ENCODE measurements around the gene PDIK1L.

PDIK1L gene

GRCh38 chr1:26110731-26111529, 694 bp upstream of the PDIK1L start:
- peak; percentile 73 to 80 for DNase-seq (ENCODE audit: low read depth in 1 of 2, low spot score in 1 of 2)

GRCh38 chr1:26112407-26112775, 767 bp downstream of the PDIK1L start:
- H3K27ac ChIP-seq (replicated peaks), result peak overlapping the region; percentile 95
- no peaks in the 10 kb centered on the region for H3K27me3 ChIP-seq (ENCODE audit: insufficient read depth, poor library complexity, severe bottlenecking)
- TF ChIP-seq POLR2AphosphoS5 (IDR thresholded peaks at IDR 0.05; ENCODE audit: low read depth) (no peak), SPI1 (IDR thresholded peaks at IDR 0.05; ENCODE audit: borderline replicate concordance, low read depth) (peak; percentile 78), GABPA (IDR thresholded peaks at IDR 0.05; ENCODE audit: low read depth) (no peak), REST (IDR thresholded peaks at IDR 0.05; ENCODE audit: insufficient replicate concordance, low read depth) (no peak)
- peak in 1 of 2 experiments; percentile 30 for DNase-seq (ENCODE audit: low read depth in 1 of 2, low spot score in 1 of 2)
- H3K4me3 ChIP-seq (replicated peaks; ENCODE audit: insufficient read depth, low read length), result peak overlapping the region; percentile 100

More at GRCh38 chr1:26110731-26111529, 694 bp upstream of the PDIK1L start:
- Histone ChIP-seq H3K27me3 (ENCODE audit: insufficient read depth, poor library complexity, severe bottlenecking) (no peaks in the 10 kb centered on the region), H3K27ac (replicated peaks) (peak overlapping the region; percentile 95), H3K4me3 (replicated peaks; ENCODE audit: insufficient read depth, low read length) (peak overlapping the region; percentile 100)
- no peak for TF ChIP-seq SPI1 (IDR thresholded peaks at IDR 0.05; ENCODE audit: borderline replicate concordance, low read depth)
- peak; percentile 71 for TF ChIP-seq POLR2AphosphoS5 (IDR thresholded peaks at IDR 0.05; ENCODE audit: low read depth)
- peak; percentile 47 for TF ChIP-seq REST (IDR thresholded peaks at IDR 0.05; ENCODE audit: insufficient replicate concordance, low read depth)

GRCh38 chr1:26114165-26114927, 2.7 kb downstream of the PDIK1L start:
- Histone ChIP-seq H3K27ac (replicated peaks) (no peak overlapping the region), H3K4me3 (replicated peaks; ENCODE audit: insufficient read depth, low read length) (no peak overlapping the region), H3K27me3 (ENCODE audit: insufficient read depth, poor library complexity, severe bottlenecking) (no peaks in the 10 kb centered on the region)
- DNase-seq (ENCODE audit: low read depth in 1 of 2, low spot score in 1 of 2), result no peak
- TF ChIP-seq POLR2AphosphoS5 (IDR thresholded peaks at IDR 0.05; ENCODE audit: low read depth) (no peak), SPI1 (IDR thresholded peaks at IDR 0.05; ENCODE audit: borderline replicate concordance, low read depth) (no peak), GABPA (IDR thresholded peaks at IDR 0.05; ENCODE audit: low read depth) (no peak), REST (IDR thresholded peaks at IDR 0.05; ENCODE audit: insufficient replicate concordance, low read depth) (no peak), CTCF (IDR thresholded peaks at IDR 0.05; ENCODE audit: insufficient read depth, low read length) (no peak)
